ENCODE measurements around the gene TEX19.
A peak's percentile ranks its signal among the peaks of the same experiment; 100 is the strongest.
"Not testable (repeated sequence)": the region's sequence is repeated elsewhere in the genome, so short reads cannot be mapped to it uniquely, and the experiment has no call there.

Gene TEX19

DNA sequence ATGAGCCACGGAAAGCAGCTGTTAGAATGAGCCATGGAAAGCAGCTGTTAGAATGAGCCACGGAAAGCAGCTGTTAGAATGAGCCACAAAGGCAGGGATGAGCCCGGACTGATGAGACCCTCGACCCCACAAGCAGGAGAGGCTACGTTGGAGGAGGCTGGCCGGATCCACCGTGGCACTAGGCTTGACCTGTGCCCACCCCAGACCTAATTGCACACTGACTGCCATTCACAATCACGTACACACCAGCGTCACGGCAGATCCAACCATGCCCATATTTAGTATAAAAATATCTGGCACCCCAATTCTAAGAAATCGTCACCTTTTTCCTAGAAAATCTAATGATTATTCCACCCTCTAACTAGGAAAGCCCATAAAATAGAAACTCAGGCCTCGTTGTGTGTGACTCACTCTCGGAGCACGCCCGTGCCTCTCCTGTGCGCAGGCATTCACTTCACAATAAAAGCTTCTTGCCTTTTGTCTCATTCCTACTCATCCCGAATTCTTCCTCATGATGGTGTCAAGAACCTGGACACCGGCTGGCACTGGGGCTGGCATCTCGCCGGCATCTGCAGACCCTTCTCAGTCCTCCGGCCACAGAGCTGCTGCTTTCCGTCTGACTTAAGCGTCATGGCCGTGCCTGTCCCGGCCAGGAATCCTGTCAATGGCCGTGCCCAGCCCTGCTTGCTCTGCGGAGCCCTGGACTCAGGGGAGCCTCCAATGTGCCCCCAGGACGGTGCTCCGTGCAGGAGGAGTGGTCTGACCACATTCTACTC is 20.0 kb upstream of the TEX19 start:
- peak; percentile 46 for DNase-seq (ENCODE audit: low read depth)

DNA sequence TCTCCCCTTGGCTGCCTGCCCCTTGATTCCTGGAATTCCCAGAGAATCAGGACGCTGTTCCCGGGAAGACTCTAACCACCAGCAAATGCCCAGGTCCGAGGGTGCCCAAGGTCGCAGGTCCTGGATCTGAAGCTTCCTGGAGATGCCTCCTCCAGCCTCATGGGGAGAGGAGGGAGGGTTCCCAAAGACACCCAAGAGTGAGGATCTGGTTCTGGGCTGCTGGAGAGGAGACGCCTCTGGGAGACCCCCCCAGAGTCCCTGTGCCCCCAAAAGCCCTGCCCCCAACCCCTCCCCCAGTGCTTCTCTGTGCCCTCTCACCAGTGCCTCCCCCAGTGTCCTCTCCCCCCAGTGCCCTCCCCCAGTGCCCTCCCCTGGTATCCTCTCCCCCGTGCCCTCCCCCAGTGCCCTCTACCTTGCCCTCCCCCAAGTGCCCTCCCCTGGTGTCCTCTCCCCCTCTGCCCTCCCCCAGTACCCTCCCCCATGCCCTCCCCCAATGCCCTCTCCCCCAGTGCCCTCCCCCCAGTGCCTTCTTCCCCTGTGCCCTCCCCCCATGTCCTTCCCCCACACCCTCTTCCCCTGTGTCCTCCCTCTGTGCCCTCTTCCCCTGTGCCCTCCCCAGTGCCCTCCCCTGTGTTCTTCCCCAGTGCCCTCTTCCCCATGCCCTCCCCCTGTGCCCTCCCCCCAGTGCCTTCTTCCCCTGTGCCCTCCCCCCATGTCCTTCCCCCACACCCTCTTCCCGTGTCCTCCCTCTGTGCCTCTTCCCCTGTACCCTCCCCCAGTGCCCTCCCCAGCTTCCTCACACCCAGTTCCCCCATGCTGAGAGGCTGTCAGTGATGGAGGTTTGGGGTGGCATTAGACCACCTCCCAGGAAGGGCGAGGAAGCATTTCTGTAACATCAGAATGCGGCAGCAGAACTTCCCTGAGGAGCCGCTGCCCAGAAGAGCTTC is 19.1 kb upstream of the TEX19 start:
- no peak for DNase-seq (ENCODE audit: low read depth)

DNA sequence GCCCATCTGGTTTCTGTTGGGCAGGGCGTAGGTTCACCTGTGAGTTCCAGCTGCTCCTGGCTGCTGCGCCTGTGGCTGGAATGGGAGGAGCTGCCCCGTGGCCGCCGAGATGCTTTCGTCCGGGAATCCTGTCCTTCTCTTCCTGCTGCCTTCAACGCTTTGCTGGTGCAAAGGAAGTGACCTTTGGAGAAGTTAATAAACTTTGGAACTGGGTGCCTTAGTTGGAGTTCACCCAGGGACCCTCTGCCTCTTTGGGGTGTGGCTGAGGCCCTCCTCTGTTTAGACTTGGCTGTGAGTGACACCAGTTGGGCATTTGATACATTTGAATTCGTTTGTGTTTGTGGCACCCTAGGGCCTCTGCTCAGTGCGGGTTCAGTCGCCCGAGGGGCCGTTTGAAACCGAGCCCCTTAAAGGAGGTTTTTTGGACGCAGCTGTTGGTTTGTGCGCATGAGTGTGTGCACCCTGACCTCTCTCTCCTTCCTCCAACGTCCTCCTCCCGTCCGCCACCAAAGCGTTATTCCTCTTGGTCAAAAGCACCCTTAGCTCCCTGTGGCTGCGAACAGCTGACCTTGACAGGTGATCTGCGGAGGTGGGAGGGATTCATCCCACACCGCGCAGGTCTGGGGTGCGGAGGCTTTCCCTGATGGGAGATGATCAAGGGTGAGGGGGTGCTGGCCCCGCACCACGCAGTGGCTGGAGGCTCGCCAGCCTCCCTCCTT is 16.5 kb upstream of the TEX19 start:
- no peak for DNase-seq (ENCODE audit: low read depth)

DNA sequence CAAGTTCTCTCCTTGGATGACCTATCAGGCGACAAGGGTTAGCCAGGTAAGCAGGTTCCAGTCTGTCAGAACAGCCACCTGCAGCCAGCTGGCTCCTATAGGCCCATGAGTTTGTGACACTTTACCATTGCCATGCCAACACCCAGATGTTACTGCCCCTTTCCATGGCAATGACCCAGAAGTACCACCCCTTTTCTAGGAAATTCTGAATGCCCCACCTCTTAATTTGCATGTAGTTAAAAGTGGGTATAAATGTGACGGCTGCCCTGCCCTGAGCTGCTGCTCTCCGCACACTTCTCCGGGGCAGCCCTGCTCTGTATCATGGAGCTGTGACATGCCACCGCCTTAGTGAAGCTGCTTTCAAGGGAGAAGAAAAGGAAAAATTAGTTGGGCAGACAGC is 15.5 kb upstream of the TEX19 start:
- DNase-seq (ENCODE audit: low read depth): no peak

DNA sequence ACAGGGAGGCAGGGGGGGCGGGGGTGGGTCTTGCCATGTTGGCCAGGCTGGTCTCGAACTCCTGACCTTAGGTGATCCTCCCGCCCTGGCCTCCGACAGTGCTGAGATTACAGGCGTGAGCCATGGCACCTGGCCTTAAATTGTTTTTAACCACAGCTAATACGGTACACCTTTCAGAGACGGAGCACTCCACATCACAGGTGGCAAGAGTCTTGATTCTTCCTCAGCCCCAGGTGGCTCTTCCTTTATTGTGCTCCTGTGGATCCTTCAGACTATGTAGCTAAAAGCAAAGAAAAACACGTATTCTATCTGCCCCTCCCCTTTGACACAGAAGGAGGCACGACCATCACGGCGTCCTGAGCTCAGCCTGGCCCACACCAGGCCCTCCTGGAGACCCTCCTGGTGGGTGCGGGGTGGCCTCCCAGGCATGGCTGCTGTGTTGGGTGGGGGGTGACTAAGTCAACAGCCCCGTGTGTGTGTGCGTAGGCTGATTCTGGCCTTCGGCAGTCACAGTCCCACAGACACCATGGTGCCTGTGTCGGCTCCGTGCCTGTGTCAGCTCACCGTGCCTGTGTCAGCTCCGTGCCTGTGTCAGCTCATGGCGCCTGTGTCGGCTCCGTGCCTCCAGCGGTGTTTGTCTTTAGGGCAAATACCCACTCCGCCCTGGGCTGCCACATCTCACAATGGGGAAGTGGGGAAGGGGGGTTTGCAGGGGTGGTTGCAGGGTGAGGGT is 14.7 kb upstream of the TEX19 start:
- no peak for DNase-seq (ENCODE audit: low read depth)

DNA sequence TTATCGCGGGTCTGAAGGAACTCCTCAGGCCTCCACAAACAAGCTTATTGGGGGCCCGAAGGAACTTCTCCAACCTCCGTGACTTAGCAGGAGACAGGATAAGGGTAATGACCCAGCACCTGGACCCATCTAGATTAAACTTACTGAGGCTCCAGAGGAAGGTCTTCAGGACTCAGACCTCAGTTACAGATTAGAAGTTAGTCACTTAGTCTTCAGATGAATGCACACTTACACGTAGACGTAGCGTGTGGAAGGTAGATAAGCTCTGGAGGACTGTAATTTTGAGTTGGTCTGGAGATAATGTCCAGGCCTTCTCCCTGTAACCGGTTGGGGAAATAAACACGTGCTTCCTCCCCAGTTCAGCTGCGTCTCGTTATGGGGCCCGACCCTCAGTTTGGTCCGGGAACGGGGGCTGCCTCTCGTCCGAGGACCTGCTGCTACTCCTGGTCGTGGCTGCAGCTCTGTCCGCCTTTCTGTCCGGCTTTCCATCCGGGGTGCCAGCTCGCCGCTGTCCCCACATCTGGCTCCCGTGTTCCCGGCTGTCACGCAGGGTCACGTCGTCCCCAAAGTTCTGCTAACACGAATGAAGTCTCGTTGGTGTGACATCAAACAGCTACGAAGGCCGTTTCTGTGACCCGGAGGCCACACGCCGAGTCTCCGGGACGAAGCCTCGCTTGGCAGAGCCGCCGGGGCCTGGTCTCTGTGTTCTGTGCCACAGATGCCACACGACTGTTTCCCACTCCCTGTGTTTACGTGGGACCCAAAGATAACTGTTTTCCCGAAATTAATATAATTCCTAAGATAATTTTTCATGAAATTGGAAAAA is 13.7 kb upstream of the TEX19 start:
- DNase-seq (ENCODE audit: low read depth): no peak

DNA sequence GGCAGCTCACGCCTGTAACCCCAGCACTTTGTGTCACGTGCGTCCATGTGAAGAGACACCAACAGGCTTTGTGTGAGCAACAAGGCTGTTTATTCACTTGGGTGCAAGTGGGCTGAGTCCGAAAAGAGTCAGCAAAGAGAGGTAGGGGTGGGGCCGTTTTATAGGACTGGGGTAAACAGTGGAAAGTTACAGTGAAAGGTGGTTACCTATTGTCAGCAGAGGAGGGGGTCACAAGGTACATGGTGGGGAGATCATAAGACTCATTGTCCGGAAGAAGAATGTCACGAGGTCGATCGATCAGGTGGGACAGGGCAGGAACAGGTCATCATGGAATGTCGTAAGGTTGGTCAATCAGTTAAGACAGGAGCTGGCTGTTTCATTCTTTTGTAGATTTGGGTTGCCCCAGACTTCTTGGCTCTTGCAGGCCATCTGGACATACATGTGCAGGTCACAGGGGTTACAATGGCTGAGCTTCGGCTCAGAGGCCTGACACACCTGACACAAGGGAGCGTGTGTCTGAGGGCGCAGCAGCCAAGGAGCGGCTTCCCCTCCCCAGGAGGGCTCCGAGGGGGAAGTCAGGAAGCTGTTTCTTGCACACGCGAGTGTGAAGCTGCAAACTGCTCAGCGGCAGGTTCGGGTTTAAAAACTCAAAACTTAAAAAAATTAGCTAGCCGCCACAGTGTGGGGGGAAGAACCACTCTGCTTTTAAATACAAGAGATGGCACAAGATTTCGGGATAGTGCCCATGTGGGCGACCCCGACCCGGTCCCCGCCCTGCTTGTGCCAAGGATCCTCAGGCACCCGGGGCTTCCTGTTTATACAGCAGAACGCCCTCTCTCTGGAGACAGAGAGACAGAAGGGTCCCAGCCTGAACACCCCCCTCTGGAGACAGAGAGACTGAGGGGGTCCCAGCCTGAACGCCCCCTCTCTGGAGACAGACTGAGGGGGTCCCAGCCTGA is 12.4 kb upstream of the TEX19 start:
- DNase-seq (ENCODE audit: low read depth): no peak

DNA sequence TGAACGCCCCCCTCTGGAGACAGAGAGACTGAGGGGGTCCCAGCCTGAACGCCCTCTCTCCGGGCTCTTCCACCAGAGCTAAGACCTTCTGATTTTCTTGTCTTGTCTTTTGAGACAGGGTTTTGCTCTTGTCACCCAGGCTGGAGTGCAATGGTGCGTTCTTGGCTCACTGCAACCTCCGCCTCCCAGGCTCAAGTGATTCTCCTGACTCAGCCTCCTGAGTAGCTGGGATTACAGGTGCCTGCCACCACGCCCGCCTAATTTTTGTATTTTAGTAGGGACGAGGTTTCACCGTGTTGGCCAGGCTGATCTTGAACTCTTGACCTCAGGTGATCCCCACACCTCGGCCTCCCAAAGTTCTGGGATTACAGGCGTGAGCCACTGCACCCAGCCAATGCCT is 11.1 kb upstream of the TEX19 start:
- not testable (repeated sequence) for DNase-seq (ENCODE audit: low read depth)

DNA sequence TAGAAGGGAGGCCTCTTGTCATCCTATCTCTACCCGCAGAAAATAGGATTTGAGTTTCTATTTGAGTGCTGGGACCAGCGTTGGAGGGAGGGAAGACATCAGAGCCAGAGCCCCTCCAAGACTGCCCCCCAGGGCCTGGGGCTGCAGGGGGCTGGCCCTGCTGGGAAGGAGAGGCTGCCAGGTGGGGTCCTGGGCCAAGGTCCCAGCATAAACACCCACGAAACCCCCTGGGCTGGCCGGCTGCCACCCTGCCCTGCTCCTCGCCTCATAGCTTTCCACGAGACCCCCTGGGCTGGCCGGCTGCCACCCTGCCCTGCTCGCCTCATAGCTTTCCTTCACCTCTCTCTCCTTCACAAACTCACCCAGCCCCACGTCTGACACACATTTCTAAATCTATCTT is 10.6 kb upstream of the TEX19 start:
- no peak for DNase-seq (ENCODE audit: low read depth)

DNA sequence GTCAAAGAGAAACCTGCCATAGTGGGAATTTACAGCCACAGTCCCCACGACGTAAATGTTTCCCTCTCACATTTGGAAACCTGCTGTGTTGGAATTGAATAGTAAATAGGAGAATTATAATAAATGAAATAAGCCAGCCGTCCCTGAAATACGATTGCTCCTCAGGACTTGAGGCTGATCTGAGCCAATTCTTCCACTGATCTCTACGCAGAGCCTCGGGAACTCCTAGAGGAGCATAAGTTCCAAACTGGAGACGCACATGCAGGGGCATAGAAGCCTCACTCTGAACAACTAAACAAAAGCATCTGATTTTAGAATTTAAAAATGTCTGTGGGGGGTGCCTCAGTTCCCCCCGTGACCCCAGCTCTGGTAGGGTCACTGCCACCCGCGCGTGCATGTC is 10.2 kb upstream of the TEX19 start:
- DNase-seq (ENCODE audit: low read depth): no peak

DNA sequence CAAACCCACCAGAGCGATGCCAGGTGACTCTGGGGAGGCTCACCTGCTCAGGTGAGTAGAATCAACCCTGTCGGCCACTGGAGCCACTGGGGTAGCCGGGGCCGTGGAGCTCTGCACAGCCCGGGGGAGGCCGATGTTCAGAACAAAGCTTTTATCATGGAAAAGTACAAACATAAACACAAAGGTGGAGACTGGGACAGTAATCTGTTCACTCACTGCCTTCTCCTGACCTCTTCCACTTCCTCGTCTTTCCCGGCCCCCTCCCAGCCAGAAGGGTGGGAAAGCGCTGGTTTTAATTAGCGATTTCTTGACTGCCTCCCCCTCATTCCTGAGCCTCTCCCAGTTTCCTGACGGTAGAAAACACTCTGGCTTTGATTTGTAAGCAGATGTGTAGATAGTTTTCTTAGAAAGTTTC is 9.8 kb upstream of the TEX19 start:
- peak; percentile 65 for DNase-seq (ENCODE audit: low read depth)

DNA sequence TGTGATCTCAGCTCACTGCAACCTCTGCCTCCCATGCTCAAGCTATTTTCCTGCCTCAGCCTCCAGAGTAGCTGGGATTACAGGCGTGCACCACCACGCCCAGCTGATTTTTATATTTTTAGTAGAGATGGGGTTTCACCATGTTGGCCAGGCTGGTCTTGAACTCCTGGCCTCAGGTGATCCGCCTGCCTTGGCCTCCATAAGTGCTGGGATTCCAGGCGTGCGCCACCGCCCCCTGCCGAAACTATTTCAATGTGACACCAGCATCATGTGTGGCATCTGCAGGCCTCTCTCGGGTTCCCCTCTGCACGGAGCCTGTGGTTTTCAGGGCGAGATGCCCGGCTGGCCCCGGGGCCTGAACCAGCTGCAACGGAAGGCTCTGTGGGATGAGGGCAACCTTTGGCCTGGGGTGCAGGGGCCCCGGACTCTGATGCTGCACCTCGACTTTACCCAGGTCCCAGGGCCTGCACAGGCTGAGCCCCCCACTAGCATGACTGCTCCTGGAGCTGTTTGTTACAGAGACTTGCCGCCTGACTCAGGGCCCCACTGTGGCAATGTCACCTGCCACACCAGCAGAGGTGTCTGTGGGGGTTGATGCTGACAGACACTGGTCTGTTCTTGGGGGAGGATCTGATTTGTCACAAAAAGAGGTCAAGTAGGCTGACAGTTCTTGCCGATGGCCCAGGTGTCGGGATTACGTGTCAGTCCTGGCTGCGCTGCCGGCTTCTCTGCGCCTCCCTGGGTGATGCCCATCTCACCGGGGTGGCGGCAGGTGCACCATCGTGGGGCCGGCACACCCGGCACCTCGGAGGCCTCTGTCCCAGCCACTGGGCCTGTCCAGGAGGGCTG is 8.6 kb upstream of the TEX19 start:
- no peak for DNase-seq (ENCODE audit: low read depth)

DNA sequence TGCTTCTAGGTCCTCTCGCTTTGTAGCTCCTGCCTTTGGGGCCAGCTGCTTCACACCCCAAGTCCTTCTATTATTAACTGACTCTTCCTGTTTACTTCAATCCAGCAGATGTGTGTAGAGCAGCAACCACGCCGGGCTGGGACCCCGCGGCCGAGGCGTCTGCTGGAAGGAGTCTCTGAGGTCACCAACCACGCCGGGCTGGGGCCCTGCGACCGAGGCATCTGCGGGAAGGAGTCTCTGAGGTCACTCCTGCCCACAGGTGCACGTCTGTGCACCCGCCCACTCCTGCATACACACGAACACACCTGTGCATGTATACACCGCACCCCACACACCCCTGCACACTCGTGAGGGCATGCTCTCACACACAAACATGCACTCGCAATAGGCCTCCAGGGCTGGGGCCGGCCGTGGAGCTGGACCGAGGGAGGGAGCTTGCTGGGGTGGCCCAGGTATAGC is 7.8 kb upstream of the TEX19 start:
- no peak for DNase-seq (ENCODE audit: low read depth)

DNA sequence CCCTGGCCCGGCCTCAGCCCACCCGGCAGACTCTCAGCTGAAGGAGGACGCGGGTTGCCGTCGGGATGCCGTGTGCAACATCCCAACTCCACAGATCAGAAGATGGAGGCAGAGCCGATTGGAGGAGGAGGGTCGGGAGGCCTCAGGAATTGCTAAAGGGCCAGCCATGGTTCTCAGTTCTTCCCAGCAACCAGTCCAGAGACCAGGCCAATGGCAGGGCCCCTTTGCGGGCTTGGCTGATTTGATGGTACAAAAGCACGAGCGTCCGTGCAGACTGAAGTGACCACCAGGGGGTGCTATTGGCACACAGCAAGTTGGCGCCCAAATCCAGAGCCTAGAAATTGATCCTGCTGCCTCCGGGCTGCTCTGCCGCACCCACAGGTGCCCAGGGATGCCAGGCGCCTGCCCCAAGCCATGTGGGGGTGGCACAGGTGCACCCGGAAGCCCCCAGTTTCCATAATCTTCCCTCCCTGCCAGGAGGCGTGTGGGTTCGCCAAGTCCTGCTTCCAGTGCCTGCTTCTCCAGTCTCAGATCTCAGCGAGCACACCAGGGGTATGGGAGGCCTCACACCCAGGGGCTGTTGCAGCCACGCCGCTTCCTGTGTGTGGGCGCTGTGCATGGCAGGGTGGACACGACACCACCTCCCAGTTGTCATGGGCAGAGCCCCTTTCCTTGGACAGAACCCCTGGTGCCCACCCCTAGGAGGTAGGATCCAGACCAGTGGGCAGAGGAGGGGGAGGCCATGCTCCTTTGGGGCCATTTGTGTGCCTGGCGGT is 7.1 kb upstream of the TEX19 start:
- peak; percentile 75 for DNase-seq (ENCODE audit: low read depth)

DNA sequence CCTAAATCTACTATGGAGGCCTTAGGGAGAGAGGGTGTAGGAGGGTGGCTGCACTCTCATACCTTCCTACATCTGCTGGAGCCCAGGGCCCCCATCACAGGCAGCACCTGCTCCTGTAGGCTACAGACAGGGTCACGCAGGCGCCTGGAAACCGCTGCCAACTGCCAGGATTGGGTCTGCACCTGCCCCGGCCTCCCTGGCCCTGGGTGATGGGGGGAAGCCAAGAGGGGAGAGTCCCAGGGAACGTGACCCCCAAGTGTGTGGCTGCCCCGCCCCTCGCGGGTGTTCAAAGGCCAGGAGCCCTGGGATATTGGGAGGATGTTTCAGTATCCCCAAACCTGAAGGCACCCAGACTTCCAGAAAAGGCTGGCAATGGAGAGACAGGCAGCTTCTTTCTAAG is 5.6 kb upstream of the TEX19 start:
- no peak for DNase-seq (ENCODE audit: low read depth)

DNA sequence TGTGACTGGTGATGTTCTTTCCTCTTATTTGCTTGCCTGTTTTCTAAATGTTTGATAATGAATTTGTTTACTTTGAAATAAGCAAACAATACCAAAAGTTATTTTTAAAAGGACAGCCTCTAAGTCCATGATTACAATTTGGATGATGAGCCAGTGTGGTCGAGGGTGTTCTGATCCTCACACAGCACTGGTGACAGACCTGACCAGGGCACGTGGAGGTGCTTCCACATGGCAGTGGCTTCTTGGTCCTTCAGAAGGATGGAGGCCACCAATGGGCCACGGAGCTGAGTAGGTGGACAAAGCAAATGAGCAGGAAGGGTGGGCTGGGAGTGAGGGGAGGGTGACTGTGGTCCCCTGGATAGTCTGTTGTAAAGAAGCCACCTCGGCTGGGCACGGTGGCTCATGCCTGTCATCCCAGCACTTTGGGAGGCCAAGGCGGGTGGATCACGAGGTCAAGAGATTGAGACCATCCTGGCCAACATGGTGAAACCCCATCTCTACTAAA is 4.2 kb upstream of the TEX19 start:
- no peak for DNase-seq (ENCODE audit: low read depth)

DNA sequence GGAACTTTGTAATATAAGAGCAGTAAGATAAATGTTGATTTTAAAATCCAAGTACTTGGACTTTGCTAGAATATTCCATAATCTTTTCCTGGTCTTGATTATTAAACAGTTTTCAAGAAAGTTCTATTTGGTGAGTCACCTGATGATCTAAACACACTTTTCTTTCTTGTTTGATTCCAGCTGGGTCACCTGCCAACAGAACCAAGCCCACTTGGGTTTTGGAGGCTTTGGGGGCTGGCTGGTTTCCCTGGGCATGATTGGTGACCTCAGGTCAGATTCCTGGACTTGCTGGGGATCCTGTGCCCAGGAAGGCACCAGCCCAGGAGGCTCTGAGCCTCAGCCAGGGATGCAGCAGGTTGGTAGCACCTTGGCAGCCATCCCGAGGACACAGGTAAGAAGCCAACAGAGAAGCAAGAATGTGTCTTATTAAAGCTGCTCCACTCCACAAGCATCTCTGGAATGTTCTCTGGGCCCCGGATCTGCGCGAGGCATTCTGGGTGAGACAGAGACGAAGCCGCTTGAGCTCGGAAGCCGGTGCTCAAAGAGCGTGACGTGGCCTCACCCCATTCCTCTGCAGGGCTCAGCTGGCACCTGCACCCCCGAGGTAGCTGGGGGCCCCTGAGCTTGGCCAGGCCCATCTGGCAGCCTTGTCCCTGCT is 3.1 kb upstream of the TEX19 start:
- DNase-seq (ENCODE audit: low read depth): no peak
